Measurements from ENCODE around the gene ITGA11. TPM values are rescaled to one million over a fixed set of nuclear protein-coding genes. Genes with fewer than 3 reads are reported as not detected.
A peak's percentile ranks its signal among the peaks of the same experiment; 100 is the strongest.

ITGA11 gene
- total and polyA plus RNA-seq, 10 donors, result 0.27 to 17.2 (median 5.8) TPM

- no peak for DNase-seq
- Histone ChIP-seq H3K4me3 (no peak overlapping the region), H3K36me3 (no peaks in the 10 kb centered on the region), H3K4me1 (no peaks in the 10 kb centered on the region), H3K27me3 (replicated peaks in 1 of 7) (peaks cover 0 to 15% (median 0%) of the 10 kb centered on the region in 7 donors), H3K27ac (no peak overlapping the region), H3K9me3 (peaks cover 0 to 7% (median 4%) of the 10 kb centered on the region in 8 donors)
- 66 to 94% (median 71%) methylated on average over 2 of the region's 2 CpGs for WGBS, 5 donors
- intact Hi-C loops (cut with DNase I; ENCODE audit: low total_unique reads), result no loop called here
- TF ChIP-seq POLR2AphosphoS5 (IDR thresholded peaks at IDR 0.05) (no peak), POLR2A (IDR thresholded peaks at IDR 0.05) (no peak), CTCF (IDR thresholded peaks at IDR 0.05 in 8 of 11, conservative IDR thresholded peaks at IDR 0.05 in 3 of 11) (no peak)
Measured at GRCh38 chr15:68460166-68460565, 28.2 kb upstream of the ITGA11 start.

GRCh38 chr15:68450192-68450591, 18.2 kb upstream of the ITGA11 start:
- Histone ChIP-seq H3K27me3 (replicated peaks in 1 of 7) (peaks cover 0 to 60% (median 0%) of the 10 kb centered on the region in 7 donors), H3K4me1 (no peaks in the 10 kb centered on the region), H3K9me3 (no peaks in the 10 kb centered on the region), H3K27ac (no peak overlapping the region), H3K4me3 (no peak overlapping the region), H3K36me3 (no peaks in the 10 kb centered on the region)
- intact Hi-C loops (cut with DNase I; ENCODE audit: low total_unique reads), result no loop called here
- TF ChIP-seq CTCF (IDR thresholded peaks at IDR 0.05 in 8 of 11, conservative IDR thresholded peaks at IDR 0.05 in 3 of 11), result no peak
- TF ChIP-seq POLR2AphosphoS5 (IDR thresholded peaks at IDR 0.05), result peak in 1 of 3 donors; percentile 21
- no peak for DNase-seq
- 54 to 78% (median 71%) methylated on average over 1 of the region's 1 CpG for WGBS, 5 donors

DNA sequence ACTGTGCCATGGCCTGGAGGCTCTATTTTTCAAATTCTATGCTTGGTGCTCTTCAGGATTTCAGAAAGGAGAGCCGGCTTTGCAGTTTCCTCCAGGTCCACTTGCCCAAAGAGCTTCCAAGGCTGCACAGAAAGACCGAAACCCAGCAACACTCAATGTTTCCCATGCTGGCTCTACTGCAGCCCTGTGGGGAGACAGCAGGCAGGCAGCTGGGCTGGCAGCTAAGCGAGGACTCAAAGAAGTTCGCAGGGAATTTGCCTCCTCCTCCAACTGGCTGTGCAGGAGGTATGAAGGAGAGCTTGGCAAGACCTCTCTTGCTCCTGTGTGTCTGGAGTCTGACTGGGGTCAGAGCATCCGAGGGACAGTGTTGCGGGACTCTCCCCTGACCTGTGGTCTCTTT, 17.4 kb upstream of the ITGA11 start:
- H3K36me3 ChIP-seq, result no peaks in the 10 kb centered on the region
- H3K27me3 ChIP-seq (replicated peaks in 1 of 7), result peaks cover 0 to 60% (median 0%) of the 10 kb centered on the region in 7 donors
- no peaks in the 10 kb centered on the region for H3K9me3 ChIP-seq
- no peak for TF ChIP-seq POLR2A (IDR thresholded peaks at IDR 0.05)
- no peak for TF ChIP-seq CTCF (IDR thresholded peaks at IDR 0.05 in 8 of 11, conservative IDR thresholded peaks at IDR 0.05 in 3 of 11)
- TF ChIP-seq POLR2AphosphoS5 (IDR thresholded peaks at IDR 0.05), result no peak
- intact Hi-C loops (cut with DNase I; ENCODE audit: low total_unique reads), result no loop called here
- H3K27ac ChIP-seq, result no peak overlapping the region
- H3K4me1 ChIP-seq, result no peaks in the 10 kb centered on the region
- H3K4me3 ChIP-seq, result no peak overlapping the region
- WGBS, 5 donors, result 82 to 97% (median 92%) methylated on average over 6 of the region's 6 CpGs
- no peak for DNase-seq

GRCh38 chr15:68447976-68448755, 16.2 kb upstream of the ITGA11 start:
- Histone ChIP-seq H3K4me1 (no peaks in the 10 kb centered on the region), H3K9me3 (no peaks in the 10 kb centered on the region), H3K27me3 (replicated peaks in 1 of 7) (peaks cover 0 to 54% (median 0%) of the 10 kb centered on the region in 7 donors), H3K4me3 (no peak overlapping the region), H3K27ac (no peak overlapping the region), H3K36me3 (no peaks in the 10 kb centered on the region)
- no peak for TF ChIP-seq POLR2AphosphoS5 (IDR thresholded peaks at IDR 0.05)
- TF ChIP-seq POLR2A (IDR thresholded peaks at IDR 0.05), result no peak
- no peak for TF ChIP-seq CTCF (IDR thresholded peaks at IDR 0.05 in 8 of 11, conservative IDR thresholded peaks at IDR 0.05 in 3 of 11)
- no peak for DNase-seq
- intact Hi-C loops (cut with DNase I; ENCODE audit: low total_unique reads), result no loop called here
- whole genome bisulfite sequencing, 5 donors, result 40 to 48% (median 46%) methylated on average over 2 of the region's 2 CpGs

Data from spleen (tissue), 11 donors.